GM12878 (cell line): ENCODE measurements around the gene TNFSF13. TPM values are rescaled to one million over a fixed set of nuclear protein-coding genes. Genes with fewer than 3 reads are reported as not detected.

ENCODE experiments used
- ATAC-seq: fragments of 200-7000 bp; cut with Tn5 transposase; 3 replicates; pipeline ENCODE4 v1.9.1; 2020; ENCODE audit warnings: mild to moderate bottlenecking, moderate library complexity
- BruUV-seq: library from RNA; stranded (reverse); fragments of 400-500 nt; replicated peaks from 2 replicates; lab custom pipeline; 2021; lab: Mats Ljungman, UMichigan
- CTCF ChIA-PET: fragments of 300-600 bp; sonication (Branson Sonifier 250); formaldehyde crosslinking; extraction: SDS; loops from one replicate; lab custom pipeline; 2021; ENCODE audit warnings: inconsistent platforms; lab: Yijun Ruan, JAX
- POLR2A ChIA-PET: fragments of 350-600 bp; formaldehyde crosslinking; extraction: SDS; loops from one replicate; lab custom pipeline; 2021; ENCODE audit warnings: inconsistent platforms; lab: Charles Lee
- RAD21 ChIA-PET: fragments of 300-600 bp; sonication (Branson Sonifier 250); formaldehyde crosslinking; loops from one replicate; lab custom pipeline; 2023; ENCODE audit warnings: antibody characterized with exemption; ENCODE audit not compliant: unreplicated experiment; lab: Charles Lee
- SMC1A ChIA-PET: fragments of 300-600 bp; sonication (Branson Sonifier 250); formaldehyde crosslinking; loops from one replicate; lab custom pipeline; 2023; ENCODE audit not compliant: unreplicated experiment, uncharacterized antibody; lab: Charles Lee
- DNase-seq: peaks from one replicate; pipeline ENCODE4 v3.0.0-alpha.2; 2011; ENCODE audit warnings: low read depth, low spot score
- FAIRE-seq: peaks from 3 replicates; lab custom pipeline; 2011; peaks lifted over from hg19 to GRCh38; lab: Jason Lieb, UNC
- H2AFZ ChIP-seq: 2 replicates; pipeline ENCODE4 v1.6.0; 2011; ENCODE audit warnings: low read depth, low read length, control low read depth; ENCODE audit not compliant: control insufficient read depth
- H3K27ac ChIP-seq: 2 replicates; pipeline ENCODE4 v1.5.1; 2011; ENCODE audit warnings: control low read depth; ENCODE audit not compliant: control insufficient read depth, insufficient read depth
- H3K27me3 ChIP-seq, 2 experiments: replicated peaks in 1 of 2; 2 replicates each; pipeline versions ENCODE4 v1.6.0 to v1.6.1; 2011; ENCODE audit warnings: low read length in 1 of 2; ENCODE audit not compliant: control insufficient read depth in 2 of 2, insufficient read depth in 2 of 2
- H3K36me3 ChIP-seq, 2 experiments: 2 replicates each; pipeline ENCODE4 v1.5.1; 2011; ENCODE audit warnings: low read length in 1 of 2; ENCODE audit not compliant: control insufficient read depth in 2 of 2, insufficient read depth in 2 of 2
- H3K4me1 ChIP-seq: 2 replicates; pipeline ENCODE4 v1.6.1; 2011; ENCODE audit warnings: mild to moderate bottlenecking, low read length, moderate library complexity, mixed read lengths; ENCODE audit not compliant: control insufficient read depth, insufficient read depth
- H3K4me2 ChIP-seq: 2 replicates; pipeline ENCODE4 v1.6.0; 2011; ENCODE audit warnings: control low read depth; ENCODE audit not compliant: control insufficient read depth, insufficient read depth
- H3K4me3 ChIP-seq: fragments of 200-600 bp; sonication (generic); 2 replicates; pipeline ENCODE4 v1.5.1; 2016
- H3K79me2 ChIP-seq: 2 replicates; pipeline ENCODE4 v1.6.0; 2011; ENCODE audit warnings: low read length; ENCODE audit not compliant: control insufficient read depth, insufficient read depth
- H3K9ac ChIP-seq: 2 replicates; pipeline ENCODE4 v1.8.0; 2011; ENCODE audit warnings: low read length, control low read depth, mixed read lengths; ENCODE audit not compliant: control insufficient read depth, insufficient read depth
- H3K9me3 ChIP-seq: replicated peaks from 3 replicates; pipeline ENCODE4 v1.5.1; 2011; ENCODE audit warnings: mild to moderate bottlenecking, low read length; ENCODE audit not compliant: control insufficient read depth, insufficient read depth
- H4K20me1 ChIP-seq: 2 replicates; pipeline ENCODE4 v1.6.0; 2011; ENCODE audit not compliant: control insufficient read depth, insufficient read depth
- FOXK2 ChIP-seq: fragments of 450-650 bp; IDR thresholded peaks from 2 replicates; pipeline ENCODE4 v1.6.1; 2017; ENCODE audit warnings: mild to moderate bottlenecking, moderate library complexity
- POLR2A ChIP-seq: IDR thresholded peaks from 2 replicates; pipeline ENCODE4 v1.6.1; 2011; ENCODE audit warnings: low read depth, mild to moderate bottlenecking, low read length
- POLR2AphosphoS5 ChIP-seq: IDR thresholded peaks from 2 replicates; pipeline ENCODE4 v1.6.1; 2011; ENCODE audit warnings: mild to moderate bottlenecking, low read length, inconsistent platforms
- SMAD5 ChIP-seq: IDR thresholded peaks from 2 replicates; pipeline ENCODE4 v1.6.1; 2016; ENCODE audit warnings: antibody characterized with exemption, low read depth
- SP1 ChIP-seq: IDR thresholded peaks from one replicate; pipeline ENCODE4 v1.6.1; 2011; ENCODE audit warnings: low read depth, low read length
- ZBTB33 ChIP-seq: fragments of 450-650 bp; IDR thresholded peaks from 2 replicates; pipeline ENCODE4 v1.6.1; 2017; ENCODE audit warnings: mild to moderate bottlenecking
- ZNF217 ChIP-seq: fragments of 450-650 bp; IDR thresholded peaks from 2 replicates; pipeline ENCODE4 v1.6.1; 2017; ENCODE audit warnings: antibody characterized with exemption, mild to moderate bottlenecking
- WGBS: methylation state at CpG from one replicate; pipeline ENCODE4 v1.1.6; 2016; ENCODE audit warnings: low lambda C conversion rate; ENCODE audit not compliant: insufficient replicate concordance, insufficient coverage; ENCODE audit errors: missing lambda C conversion rate; 5-methylcytosine and 5-hydroxymethylcytosine counted together
- in situ Hi-C: fragments of 300-500 bp; cut with MboI; formaldehyde crosslinking; loops from 9 replicates; pipeline ENCODE4 v1.14.3; 2018; ENCODE audit warnings: mixed read lengths
- intact Hi-C: fragments of 100-400 bp; cut with micrococcal nuclease; formaldehyde crosslinking; loops from one replicate; pipeline ENCODE4 v1.14.2; 2022; ENCODE audit not compliant: unreplicated experiment
- polyA plus RNA-seq, 11 experiments: library from polyadenylated mRNA; depleted of rRNA in 4 of 11; unstranded in 6 of 11; stranded (reverse) in 5 of 11; fragments of >200 nt; fragmentation: Nextera tagmentation in 4 of 11; fragmentation: Illumina TruSeq in 1 of 11; extraction: Ambion mirVana in 4 of 11; extraction: Trizol in 1 of 11; gene quantifications; 1 replicate in 1 of 11; 2 replicates in 10 of 11; pipeline versions ENCODE4 v1.2.1 to v1.2.3, GENCODE V29; 2011 to 2016; ENCODE audit warnings: inconsistent platforms in 2 of 11, missing spikeins in 2 of 11, low read depth in 1 of 11
- total RNA-seq, 4 experiments: library from RNA; depleted of rRNA in 3 of 4; stranded (reverse); fragments of >200 nt in 3 of 4; fragmentation: Illumina TruSeq in 1 of 4; extraction: Trizol in 1 of 4; gene quantifications; 2 replicates each; pipeline versions ENCODE4 v1.2.1 to v1.2.3, GENCODE V29; 2013 to 2021

The TNFSF13 gene
- total and polyA plus RNA-seq, 10 of the 15 experiments (the other 5 are each of a cell fraction or from before 2014, with no cell fraction given) = 0.56 to 14.6 (median 9.7) TPM

GRCh38 chr17:7575481-7575883 is 16.9 kb downstream of the TNFSF13 start:
- POLR2A ChIA-PET = interaction anchor here (0.5 to 5.1 kb wide), 4 partner anchors 9 to 143 kb away, joined by 4 to 39 read pairs (median 6); partner anchors contain the start of genes MPDU1 and TP53

More at GRCh38 chr17:7575481-7575883, 16.9 kb downstream of the TNFSF13 start:
- intact Hi-C loops = no loop called here
- Histone ChIP-seq H3K4me3 (peak overlapping the region; percentile 93), H3K36me3 (peaks cover 36 to 56% of the 10 kb centered on the region in 2 experiments), H2AFZ (no peak overlapping the region), H3K9me3 (no peaks in the 10 kb centered on the region), H3K4me1 (peaks cover 43% of the 10 kb centered on the region), H3K4me2 (peak overlapping the region; percentile 84), H3K27me3 (no peaks in the 10 kb centered on the region), H4K20me1 (peaks cover 25% of the 10 kb centered on the region), H3K27ac (no peak overlapping the region), H3K9ac (peak overlapping the region; percentile 99; the same call in 1 of the 2 replicates), H3K79me2 (peaks cover 61% of the 10 kb centered on the region)
- ATAC-seq = no peak
- BruUV-seq = no TSS peak
- in situ Hi-C loops = no loop called here
- WGBS = 0% methylated on average over 1 of the region's 1 CpG
- ChIA-PET SMC1A (interaction anchor here (0.8 to 2.2 kb wide), 4 partner anchors 8 to 112 kb away, joined by 3 to 6 read pairs (median 4); partner anchors contain the start of genes MPDU1, TP53 and WRAP53), RAD21 (interaction anchor here (1.0 to 2.7 kb wide), 4 partner anchors 14 to 115 kb away, joined by 3 to 8 read pairs (median 4); partner anchors contain the start of genes SENP3 and TP53), CTCF (interaction anchor here (0.8 to 3.0 kb wide), 3 partner anchors 8 to 15 kb away, joined by 3 to 14 read pairs (median 5); partner anchors contain the start of genes MPDU1 and SENP3)
- TF ChIP-seq ZNF217 (no peak), POLR2AphosphoS5 (peak; percentile 66), SP1 (no peak), POLR2A (0 out of 2 replicates have a peak, but pooled peaks have one; percentile 27), SMAD5 (0 out of 2 replicates have a peak, but pooled peaks have one; percentile 27), ZBTB33 (no peak), FOXK2 (no peak)
- DNase-seq = no peak
- no peak for FAIRE-seq
